ENCODE data around the gene HSPA1B. TPM values are rescaled to one million over a fixed set of nuclear protein-coding genes. Genes with fewer than 3 reads are reported as not detected.
"Not testable (repeated sequence)": the region's sequence is repeated elsewhere in the genome, so short reads cannot be mapped to it uniquely, and the experiment has no call there.

Gene HSPA1B
- total and polyA plus RNA-seq, 2 donors (not counting 1 experiment from before 2014, with no cell fraction given): 35.5 to 115 TPM

DNA sequence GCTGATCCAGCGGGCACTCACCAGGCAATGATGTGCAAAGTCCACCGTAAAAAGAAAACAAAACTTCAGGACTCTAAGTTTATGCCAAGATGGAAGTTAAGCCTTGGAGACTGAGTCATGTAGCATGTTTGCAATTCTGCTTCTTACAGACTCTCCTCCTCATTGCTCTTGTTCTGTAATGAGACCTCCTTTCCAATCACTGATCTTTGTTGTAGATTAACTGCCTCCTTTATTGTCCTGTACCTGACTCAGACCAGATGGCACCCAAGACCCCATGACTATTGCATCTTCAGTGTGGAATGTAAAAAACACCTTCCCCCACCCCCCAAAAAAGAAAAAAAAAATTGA is 23.9 kb downstream of the HSPA1B start:
- no peaks in the 10 kb centered on the region for H3K9me3 ChIP-seq (ENCODE audit: control insufficient read depth, insufficient read depth, low read depth, low read length)
- TF ChIP-seq, protein P1, sequence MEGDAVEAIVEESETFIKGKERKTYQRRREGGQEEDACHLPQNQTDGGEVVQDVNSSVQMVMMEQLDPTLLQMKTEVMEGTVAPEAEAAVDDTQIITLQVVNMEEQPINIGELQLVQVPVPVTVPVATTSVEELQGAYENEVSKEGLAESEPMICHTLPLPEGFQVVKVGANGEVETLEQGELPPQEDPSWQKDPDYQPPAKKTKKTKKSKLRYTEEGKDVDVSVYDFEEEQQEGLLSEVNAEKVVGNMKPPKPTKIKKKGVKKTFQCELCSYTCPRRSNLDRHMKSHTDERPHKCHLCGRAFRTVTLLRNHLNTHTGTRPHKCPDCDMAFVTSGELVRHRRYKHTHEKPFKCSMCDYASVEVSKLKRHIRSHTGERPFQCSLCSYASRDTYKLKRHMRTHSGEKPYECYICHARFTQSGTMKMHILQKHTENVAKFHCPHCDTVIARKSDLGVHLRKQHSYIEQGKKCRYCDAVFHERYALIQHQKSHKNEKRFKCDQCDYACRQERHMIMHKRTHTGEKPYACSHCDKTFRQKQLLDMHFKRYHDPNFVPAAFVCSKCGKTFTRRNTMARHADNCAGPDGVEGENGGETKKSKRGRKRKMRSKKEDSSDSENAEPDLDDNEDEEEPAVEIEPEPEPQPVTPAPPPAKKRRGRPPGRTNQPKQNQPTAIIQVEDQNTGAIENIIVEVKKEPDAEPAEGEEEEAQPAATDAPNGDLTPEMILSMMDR (conservative IDR thresholded peaks at IDR 0.05 in 1 of 2, IDR thresholded peaks at IDR 0.05 in 1 of 2; ENCODE audit: low read depth in 1 of 2, low read length in 2 of 2): no peak
- no peak for TF ChIP-seq EZH2 (IDR thresholded peaks at IDR 0.05; ENCODE audit: low read length, missing control alignments)
- H3K9ac ChIP-seq (ENCODE audit: insufficient read depth, low read length): no peak overlapping the region
- peak in 1 of 2 donors; percentile 54 for DNase-seq (ENCODE audit: low read depth in 2 of 2)
- no peaks in the 10 kb centered on the region for H3K36me3 ChIP-seq (ENCODE audit: control insufficient read depth, insufficient read depth, low read length)
- H3K79me2 ChIP-seq (ENCODE audit: control insufficient read depth, insufficient read depth, low read length): no peaks in the 10 kb centered on the region
- H2AFZ ChIP-seq (ENCODE audit: low read length): no peak overlapping the region
- peak overlapping the region; percentile 25 for H3K4me2 ChIP-seq (ENCODE audit: extremely low read depth, insufficient read depth, low read length)
- no peak overlapping the region for H3K27ac ChIP-seq (ENCODE audit: insufficient read depth, low read length)
- no peaks in the 10 kb centered on the region for H3K4me1 ChIP-seq (ENCODE audit: control insufficient read depth, extremely low read depth, insufficient read depth, low read length)
- H3K27me3 ChIP-seq (ENCODE audit: control insufficient read depth, insufficient read depth, low read length): no peaks in the 10 kb centered on the region
- no peaks in the 10 kb centered on the region for H4K20me1 ChIP-seq (ENCODE audit: control insufficient read depth, extremely low read depth, insufficient read depth, low read length)
- H3K4me3 ChIP-seq (replicated peaks in 1 of 4; ENCODE audit: control extremely low read depth in 1 of 4, insufficient read depth in 1 of 4, low read depth in 3 of 4, low read length in 4 of 4): no peak overlapping the region

DNA sequence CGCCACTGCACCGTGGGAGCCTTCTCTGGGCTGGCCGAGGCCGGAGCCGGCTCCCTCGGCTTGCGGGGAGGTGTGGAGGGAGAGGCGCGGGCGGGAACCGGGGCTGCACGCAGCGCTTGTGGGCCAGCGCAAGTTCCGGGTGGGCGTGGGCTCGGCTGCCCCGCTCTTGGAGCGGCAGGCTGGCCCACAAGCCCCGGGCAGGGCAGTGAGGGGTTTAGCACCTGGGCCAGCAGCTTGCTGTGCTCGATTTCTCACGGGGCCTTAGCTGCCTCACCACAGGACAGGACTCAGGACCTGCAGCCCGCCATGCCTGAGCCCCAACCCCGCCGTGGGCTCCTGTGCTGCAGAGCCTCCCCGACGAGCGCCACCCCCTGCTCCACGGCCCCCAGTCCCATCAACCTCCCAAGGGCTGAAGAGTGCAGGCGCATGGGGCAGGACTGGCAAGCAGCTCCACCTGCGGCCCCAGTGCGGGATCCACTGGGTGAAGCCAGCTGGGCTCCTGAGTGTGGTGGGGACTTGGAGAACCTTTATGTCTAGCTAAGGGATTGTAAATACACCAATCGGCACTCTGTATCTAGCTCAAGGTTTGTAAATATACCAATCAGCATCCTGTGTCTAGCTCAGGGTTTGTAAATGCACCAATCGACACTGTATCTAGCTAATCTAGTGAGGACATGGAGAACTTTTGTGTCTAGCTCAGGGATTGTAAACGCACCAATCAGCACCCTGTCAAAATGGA is 24.6 kb downstream of the HSPA1B start:
- H3K27ac ChIP-seq (ENCODE audit: insufficient read depth, low read length); H3K4me2 ChIP-seq (ENCODE audit: extremely low read depth, insufficient read depth, low read length); H3K9me3 ChIP-seq (ENCODE audit: control insufficient read depth, insufficient read depth, low read depth, low read length); H3K27me3 ChIP-seq (ENCODE audit: control insufficient read depth, insufficient read depth, low read length); H3K4me3 ChIP-seq (replicated peaks in 1 of 4; ENCODE audit: control extremely low read depth in 1 of 4, insufficient read depth in 1 of 4, low read depth in 3 of 4, low read length in 4 of 4); H3K9ac ChIP-seq (ENCODE audit: insufficient read depth, low read length); H2AFZ ChIP-seq (ENCODE audit: low read length); H3K36me3 ChIP-seq (ENCODE audit: control insufficient read depth, insufficient read depth, low read length); DNase-seq (ENCODE audit: low read depth in 2 of 2); H3K79me2 ChIP-seq (ENCODE audit: control insufficient read depth, insufficient read depth, low read length); H4K20me1 ChIP-seq (ENCODE audit: control insufficient read depth, extremely low read depth, insufficient read depth, low read length); H3K4me1 ChIP-seq (ENCODE audit: control insufficient read depth, extremely low read depth, insufficient read depth, low read length): not testable (repeated sequence)

DNA sequence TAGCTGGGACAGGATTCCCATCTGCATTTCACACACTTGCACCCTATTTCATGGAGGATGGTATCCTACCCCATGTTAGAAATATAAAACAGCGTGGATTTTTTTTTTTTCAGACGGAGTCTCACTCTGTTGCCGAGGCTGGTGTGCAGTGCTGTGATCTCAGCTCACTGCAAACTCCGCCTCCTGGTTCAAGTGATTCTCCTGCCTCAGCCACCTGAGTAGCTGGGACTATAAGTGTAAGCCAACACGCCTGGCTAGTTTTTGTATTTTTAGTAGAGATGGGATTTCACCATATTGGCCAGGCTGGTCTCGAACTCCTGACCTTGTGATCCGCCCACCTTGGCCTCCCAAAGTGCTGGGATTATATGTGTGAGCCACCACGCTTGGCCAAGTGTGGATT is 30.2 kb downstream of the HSPA1B start:
- H2AFZ ChIP-seq (ENCODE audit: low read length); H3K9me3 ChIP-seq (ENCODE audit: control insufficient read depth, insufficient read depth, low read depth, low read length); DNase-seq (ENCODE audit: low read depth in 2 of 2); H3K9ac ChIP-seq (ENCODE audit: insufficient read depth, low read length); H3K27ac ChIP-seq (ENCODE audit: insufficient read depth, low read length); H3K4me2 ChIP-seq (ENCODE audit: extremely low read depth, insufficient read depth, low read length); H3K4me1 ChIP-seq (ENCODE audit: control insufficient read depth, extremely low read depth, insufficient read depth, low read length); H3K79me2 ChIP-seq (ENCODE audit: control insufficient read depth, insufficient read depth, low read length); H3K27me3 ChIP-seq (ENCODE audit: control insufficient read depth, insufficient read depth, low read length); H3K4me3 ChIP-seq (replicated peaks in 1 of 4; ENCODE audit: control extremely low read depth in 1 of 4, insufficient read depth in 1 of 4, low read depth in 3 of 4, low read length in 4 of 4); H4K20me1 ChIP-seq (ENCODE audit: control insufficient read depth, extremely low read depth, insufficient read depth, low read length): not testable (repeated sequence)
- peaks cover 14% of the 10 kb centered on the region for H3K36me3 ChIP-seq (ENCODE audit: control insufficient read depth, insufficient read depth, low read length)

DNA sequence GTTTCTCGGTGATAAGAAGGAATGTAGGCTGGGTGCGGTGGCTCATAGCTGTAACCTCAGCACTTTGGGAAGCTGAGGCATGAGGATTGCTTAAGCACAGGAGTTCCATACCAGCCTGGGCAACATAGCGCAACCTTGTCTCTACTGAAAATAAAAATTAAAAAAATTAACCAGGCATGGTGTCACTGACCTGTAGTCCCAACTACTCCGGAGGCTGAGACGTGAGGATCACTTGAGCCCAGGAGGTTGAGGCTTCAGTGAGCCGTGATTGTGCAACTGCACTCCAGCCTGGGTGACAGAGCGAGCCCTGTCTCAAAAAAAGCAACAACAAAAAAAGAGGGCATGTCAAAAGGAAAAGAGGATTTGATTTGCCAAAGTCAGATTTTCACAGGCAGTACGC is 31.2 kb downstream of the HSPA1B start:
- Histone ChIP-seq H3K27ac (ENCODE audit: insufficient read depth, low read length) (no peak overlapping the region), H3K9me3 (ENCODE audit: control insufficient read depth, insufficient read depth, low read depth, low read length) (no peaks in the 10 kb centered on the region), H3K27me3 (ENCODE audit: control insufficient read depth, insufficient read depth, low read length) (no peaks in the 10 kb centered on the region), H3K4me2 (ENCODE audit: extremely low read depth, insufficient read depth, low read length) (no peak overlapping the region), H3K4me3 (replicated peaks in 1 of 4; ENCODE audit: control extremely low read depth in 1 of 4, insufficient read depth in 1 of 4, low read depth in 3 of 4, low read length in 4 of 4) (no peak overlapping the region), H4K20me1 (ENCODE audit: control insufficient read depth, extremely low read depth, insufficient read depth, low read length) (no peaks in the 10 kb centered on the region), H2AFZ (ENCODE audit: low read length) (no peak overlapping the region), H3K9ac (ENCODE audit: insufficient read depth, low read length) (no peak overlapping the region), H3K4me1 (ENCODE audit: control insufficient read depth, extremely low read depth, insufficient read depth, low read length) (peaks cover 4% of the 10 kb centered on the region), H3K79me2 (ENCODE audit: control insufficient read depth, insufficient read depth, low read length) (peaks cover 6% of the 10 kb centered on the region), H3K36me3 (ENCODE audit: control insufficient read depth, insufficient read depth, low read length) (peaks cover 14% of the 10 kb centered on the region)
- TF ChIP-seq EZH2 (IDR thresholded peaks at IDR 0.05; ENCODE audit: low read length, missing control alignments): no peak
- TF ChIP-seq, protein P1 (conservative IDR thresholded peaks at IDR 0.05 in 1 of 2, IDR thresholded peaks at IDR 0.05 in 1 of 2; ENCODE audit: low read depth in 1 of 2, low read length in 2 of 2): no peak
- DNase-seq (ENCODE audit: low read depth in 2 of 2): no peak

All from fibroblast of lung (primary cell).